IMR-90 (cell line): Measurements from ENCODE around the gene TTC21A. TPM values are rescaled to one million over a fixed set of nuclear protein-coding genes. Genes with fewer than 3 reads are reported as not detected.

Experiments
- ATAC-seq: fragments of 200-7000 bp; cut with Tn5 transposase; 2 replicates; pipeline ENCODE4 v1.9.1; 2020; ENCODE audit warnings: low read depth, mild to moderate bottlenecking, moderate library complexity
- BruUV-seq: library from RNA; stranded (reverse); fragments of 400-500 nt; replicated peaks from 2 replicates; lab custom pipeline; 2021; lab: Mats Ljungman, UMichigan
- CTCF ChIA-PET: fragments of 300-600 bp; formaldehyde crosslinking; extraction: SDS; loops from one replicate; lab custom pipeline; 2021; ENCODE audit warnings: antibody characterized with exemption; lab: Yijun Ruan, JAX
- POLR2A ChIA-PET: fragments of 300-600 bp; sonication (Branson Sonifier 250); formaldehyde crosslinking; loops from one replicate; lab custom pipeline; 2022; ENCODE audit warnings: antibody characterized with exemption; ENCODE audit not compliant: unreplicated experiment; lab: Charles Lee
- DNase-seq: peaks from one replicate; pipeline ENCODE4 v3.0.0; 2013
- H2AFZ ChIP-seq: replicated peaks from 2 replicates; pipeline ENCODE3; 2013; ENCODE audit warnings: low read length, mild to moderate bottlenecking; ENCODE audit not compliant: poor library complexity
- H2AK5ac ChIP-seq: 2 replicates; pipeline ENCODE4 v1.6.1; 2013; ENCODE audit warnings: low read depth, low read length, inconsistent platforms
- H2AK9ac ChIP-seq: replicated peaks from 2 replicates; pipeline ENCODE3; 2013; ENCODE audit warnings: mild to moderate bottlenecking, low read depth, low read length, moderate library complexity; ENCODE audit not compliant: poor library complexity
- H2BK120ac ChIP-seq: 2 replicates; pipeline ENCODE4 v1.6.1; 2013; ENCODE audit warnings: low read depth, low read length, inconsistent platforms
- H2BK15ac ChIP-seq: 3 replicates; pipeline ENCODE4 v1.6.1; 2013; ENCODE audit warnings: low read depth, low read length, inconsistent platforms
- H2BK20ac ChIP-seq: 2 replicates; pipeline ENCODE4 v1.6.1; 2013; ENCODE audit warnings: low read depth, mild to moderate bottlenecking, inconsistent platforms, low read length, moderate library complexity
- H2BK5ac ChIP-seq: 2 replicates; pipeline ENCODE4 v1.6.1; 2013; ENCODE audit warnings: mild to moderate bottlenecking, low read depth, low read length, inconsistent platforms; ENCODE audit not compliant: poor library complexity, severe bottlenecking
- H3K14ac ChIP-seq: replicated peaks from 2 replicates; pipeline ENCODE4 v1.6.1; 2013; ENCODE audit warnings: low read depth, low read length, inconsistent platforms
- H3K18ac ChIP-seq: 2 replicates; pipeline ENCODE4 v1.6.1; 2013; ENCODE audit warnings: low read depth, low read length, control low read depth
- H3K23ac ChIP-seq: 2 replicates; pipeline ENCODE4 v1.6.1; 2013; ENCODE audit warnings: low read depth, low read length, inconsistent platforms
- H3K27ac ChIP-seq: 2 replicates; pipeline ENCODE4 v1.5.1; 2013; ENCODE audit warnings: mild to moderate bottlenecking, control low read depth, low read length; ENCODE audit not compliant: insufficient read depth
- H3K27me3 ChIP-seq: 2 replicates; pipeline ENCODE4 v1.6.1; 2013; ENCODE audit warnings: low read length; ENCODE audit not compliant: control insufficient read depth, insufficient read depth
- H3K36me3 ChIP-seq: 2 replicates; pipeline ENCODE4 v1.6.1; 2013; ENCODE audit warnings: low read length, mixed read lengths; ENCODE audit not compliant: control insufficient read depth, insufficient read depth
- H3K4ac ChIP-seq: 2 replicates; pipeline ENCODE4 v1.6.1; 2013; ENCODE audit warnings: low read depth, low read length, inconsistent platforms
- H3K4me1 ChIP-seq: 2 replicates; pipeline ENCODE4 v1.6.1; 2013; ENCODE audit warnings: low read length, mixed read lengths; ENCODE audit not compliant: control insufficient read depth, insufficient read depth
- H3K4me2 ChIP-seq: 2 replicates; pipeline ENCODE4 v1.6.1; 2013; ENCODE audit warnings: low read depth, mild to moderate bottlenecking, control low read depth, low read length, moderate library complexity
- H3K4me3 ChIP-seq: 2 replicates; pipeline ENCODE4 v1.5.1; 2013; ENCODE audit warnings: low read depth, mild to moderate bottlenecking, control low read depth, low read length, moderate library complexity; ENCODE audit not compliant: insufficient read depth
- H3K56ac ChIP-seq: 2 replicates; pipeline ENCODE4 v1.6.1; 2013; ENCODE audit warnings: low read length, inconsistent platforms; ENCODE audit not compliant: insufficient read depth; ENCODE audit errors: extremely low read depth
- H3K79me1 ChIP-seq, 2 experiments: 2 replicates each; pipeline ENCODE4 v1.6.1; 2013; ENCODE audit warnings: low read length in 2 of 2, inconsistent platforms in 1 of 2, low read depth in 1 of 2
- H3K9ac ChIP-seq: 2 replicates; pipeline ENCODE4 v1.6.1; 2013; ENCODE audit warnings: low read depth, low read length, control low read depth
- H3K9me1 ChIP-seq: 2 replicates; pipeline ENCODE4 v1.6.1; 2013; ENCODE audit warnings: low read length, inconsistent platforms; ENCODE audit not compliant: insufficient read depth
- H3K9me3 ChIP-seq: 2 replicates; pipeline ENCODE4 v1.6.1; 2013; ENCODE audit warnings: low read length; ENCODE audit not compliant: control insufficient read depth, insufficient read depth
- H4K20me1 ChIP-seq: 2 replicates; pipeline ENCODE4 v1.6.1; 2013; ENCODE audit warnings: low read length, inconsistent platforms; ENCODE audit not compliant: insufficient read depth
- H4K5ac ChIP-seq: 2 replicates; pipeline ENCODE4 v1.6.1; 2013; ENCODE audit warnings: mild to moderate bottlenecking, low read depth, low read length, control low read depth
- H4K8ac ChIP-seq, 2 experiments: 2 replicates each; pipeline ENCODE4 v1.6.1; 2013; ENCODE audit warnings: low read depth in 2 of 2, low read length in 2 of 2, control low read depth in 1 of 2, inconsistent platforms in 1 of 2
- H4K91ac ChIP-seq: 2 replicates; pipeline ENCODE4 v1.6.1; 2013; ENCODE audit warnings: low read depth, low read length, inconsistent platforms; ENCODE audit not compliant: insufficient read depth
- BHLHE40 ChIP-seq: fragments of 150-350 bp; IDR thresholded peaks from 2 replicates; pipeline ENCODE4 v1.6.1; 2016; ENCODE audit warnings: mild to moderate bottlenecking, low read depth, low read length
- CEBPB ChIP-seq: IDR thresholded peaks from 2 replicates; pipeline ENCODE4 v1.6.1; 2012; ENCODE audit warnings: low read depth, low read length, improper control_type of control experiment
- CHD1 ChIP-seq: IDR thresholded peaks from 2 replicates; pipeline ENCODE4 v1.6.1; 2012; ENCODE audit warnings: low read depth, low read length, improper control_type of control experiment
- ELK1 ChIP-seq: fragments of 150-350 bp; IDR thresholded peaks from 2 replicates; pipeline ENCODE4 v1.6.1; 2016; ENCODE audit warnings: low read depth, mild to moderate bottlenecking, low read length, moderate library complexity, borderline replicate concordance
- FOS ChIP-seq: fragments of 150-350 bp; IDR thresholded peaks from 2 replicates; pipeline ENCODE4 v1.6.1; 2016; ENCODE audit warnings: low read depth, low read length
- MAFK ChIP-seq: IDR thresholded peaks from 2 replicates; pipeline ENCODE4 v1.6.1; 2012; ENCODE audit warnings: low read depth, low read length, improper control_type of control experiment
- MAZ ChIP-seq: IDR thresholded peaks from 2 replicates; pipeline ENCODE4 v1.6.1; 2012; ENCODE audit warnings: low read depth, mild to moderate bottlenecking, low read length, improper control_type of control experiment, moderate library complexity, borderline replicate concordance
- MXI1 ChIP-seq: IDR thresholded peaks from 2 replicates; pipeline ENCODE4 v1.6.1; 2012; ENCODE audit warnings: low read depth, mild to moderate bottlenecking, low read length, moderate library complexity, borderline replicate concordance
- NFE2L2 ChIP-seq: fragments of 150-350 bp; IDR thresholded peaks from 2 replicates; pipeline ENCODE4 v1.6.1; 2016; ENCODE audit warnings: low read depth, mild to moderate bottlenecking, low read length
- POLR2A ChIP-seq: IDR thresholded peaks from 2 replicates; pipeline ENCODE4 v1.6.1; 2012; ENCODE audit warnings: mild to moderate bottlenecking, low read depth, low read length
- RAD21 ChIP-seq: IDR thresholded peaks from 2 replicates; pipeline ENCODE4 v1.6.1; 2012; ENCODE audit warnings: low read length, improper control_type of control experiment
- RCOR1 ChIP-seq: IDR thresholded peaks from 2 replicates; pipeline ENCODE4 v1.6.1; 2012; ENCODE audit warnings: mild to moderate bottlenecking, low read length, improper control_type of control experiment; ENCODE audit not compliant: insufficient replicate concordance
- RFX5 ChIP-seq: IDR thresholded peaks from 2 replicates; pipeline ENCODE4 v1.8.0; 2012; ENCODE audit warnings: low read depth, mild to moderate bottlenecking, low read length, moderate library complexity
- SMC3 ChIP-seq: fragments of 150-350 bp; IDR thresholded peaks from 2 replicates; pipeline ENCODE4 v1.6.1; 2016; ENCODE audit warnings: low read depth, mild to moderate bottlenecking, antibody characterized with exemption, low read length, moderate library complexity
- WGBS, 2 experiments: methylation state at CpG; one replicate each; pipeline versions ENCODE4 v1.1.5 to v1.1.7; 2013; ENCODE audit warnings: missing lambda C conversion rate in 2 of 2; ENCODE audit not compliant: insufficient read length in 1 of 2; ENCODE audit errors: extremely low coverage in 2 of 2; 5-methylcytosine and 5-hydroxymethylcytosine counted together
- dilution Hi-C: fragments of 300-500 bp; cut with HindIII; formaldehyde crosslinking; loops from one replicate; pipeline ENCODE4 v1.14.3; 2018; ENCODE audit warnings: low sequenced_read_pairs; ENCODE audit not compliant: unreplicated experiment
- in situ Hi-C: fragments of 300-500 bp; cut with MboI; formaldehyde crosslinking; loops from 3 replicates; pipeline ENCODE4 v1.14.3; 2019; ENCODE audit warnings: low sequenced_read_pairs, inconsistent platforms, mixed read lengths
- intact Hi-C: fragments of 100-400 bp; cut with micrococcal nuclease; formaldehyde crosslinking; loops from 2 replicates; pipeline ENCODE4 v1.10.0; 2022
- polyA plus RNA-seq, 3 experiments: library from polyadenylated mRNA; depleted of rRNA; stranded (reverse); fragments of >200 nt; gene quantifications; 2 replicates each; pipeline ENCODE4 v1.2.3, GENCODE V29; 2012; ENCODE audit warnings: low replicate concordance in 1 of 3
- total RNA-seq: library from RNA; depleted of rRNA; stranded (reverse); fragments of >200 nt; gene quantifications from 2 replicates; pipeline ENCODE4 v1.2.3, GENCODE V29; 2012
- TF ChIP-seq, protein P1 (sequence below): conservative IDR thresholded peaks from 2 replicates; pipeline ENCODE4 v1.5.1; 2012; ENCODE audit warnings: mild to moderate bottlenecking, low read depth, low read length, improper control_type of control experiment
- TF ChIP-seq, protein P2 (sequence below): fragments of 150-350 bp; IDR thresholded peaks from 2 replicates; pipeline ENCODE4 v1.6.1; 2017; ENCODE audit warnings: mild to moderate bottlenecking, antibody characterized with exemption, low read length, low read depth

Gene TTC21A
- total and polyA plus RNA-seq, 2 of the 4 experiments (the other 2 are of a cell fraction), result 0.90 to 1.8 TPM

DNA sequence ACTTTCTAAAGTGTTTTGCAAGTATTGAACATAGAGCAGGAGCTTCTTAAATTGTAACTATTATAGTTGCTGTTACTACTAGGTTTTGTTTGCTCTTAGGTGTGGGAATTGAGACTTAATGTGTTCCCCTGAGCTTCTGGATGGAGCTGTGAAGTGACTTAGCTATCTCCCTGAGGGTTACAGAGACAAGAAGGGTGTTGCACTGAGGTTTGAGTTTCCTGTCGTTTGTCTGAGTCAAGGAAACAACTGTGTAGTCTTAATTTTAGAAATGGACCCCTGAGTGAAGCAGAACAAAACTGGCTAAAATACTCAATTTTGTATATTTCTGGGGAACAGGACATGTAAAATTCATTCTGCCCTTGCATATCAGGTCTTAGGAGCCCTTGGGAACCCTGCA, 20.4 kb downstream of the TTC21A start:
- ChIA-PET POLR2A (no interaction called here), CTCF (interaction anchor here (0.6 to 4.4 kb wide), 3 partner anchors 8 to 164 kb away, joined by 3 to 41 read pairs (median 4); no protein-coding TSS in a partner anchor)
- in situ Hi-C loops (loop anchor here (5.0 kb wide), 1 partner anchor 159 kb away; no protein-coding TSS in a partner anchor), intact Hi-C loops (loop anchor here (2.0 kb wide), 1 partner anchor 61 kb away; no protein-coding TSS in a partner anchor), dilution Hi-C loops (no loop called here)
- Histone ChIP-seq H3K4me3 (no peak overlapping the region), H3K56ac (no peak overlapping the region), H3K9ac (no peak overlapping the region), H2BK20ac (no peak overlapping the region), H2BK5ac (no peak overlapping the region), H4K20me1 (no peaks in the 10 kb centered on the region), H2AK9ac (no peak overlapping the region), H3K23ac (no peak overlapping the region), H3K9me3 (no peaks in the 10 kb centered on the region), H2AK5ac (no peak overlapping the region), H2BK120ac (no peak overlapping the region), H3K79me1 (no peaks in the 10 kb centered on the region), H2AFZ (no peak overlapping the region), H3K27me3 (no peaks in the 10 kb centered on the region), H3K4ac (no peak overlapping the region), H3K18ac (no peak overlapping the region), H4K91ac (no peak overlapping the region), H3K27ac (no peak overlapping the region), H3K14ac (no peak overlapping the region), H4K5ac (no peak overlapping the region), H4K8ac (no peak overlapping the region), H3K4me2 (no peak overlapping the region), H3K4me1 (peaks cover 5% of the 10 kb centered on the region), H3K36me3 (no peaks in the 10 kb centered on the region), H3K9me1 (peaks cover 8% of the 10 kb centered on the region), H2BK15ac (no peak overlapping the region)
- WGBS, 2 experiments, result 50% methylated on average over 1 of the region's 1 CpG; no CpG with 5 or more reads in 1 of the 2 experiments
- ATAC-seq, result no peak
- no TSS peak for BruUV-seq
- TF ChIP-seq CEBPB (no peak), RFX5 (no peak), MAZ (no peak), MAFK (no peak), POLR2A (no peak), RCOR1 (no peak), NFE2L2 (no peak), CHD1 (no peak), SMC3 (no peak), RAD21 (no peak), FOS (no peak), MXI1 (no peak), BHLHE40 (no peak), ELK1 (no peak)
- TF ChIP-seq, protein P1, sequence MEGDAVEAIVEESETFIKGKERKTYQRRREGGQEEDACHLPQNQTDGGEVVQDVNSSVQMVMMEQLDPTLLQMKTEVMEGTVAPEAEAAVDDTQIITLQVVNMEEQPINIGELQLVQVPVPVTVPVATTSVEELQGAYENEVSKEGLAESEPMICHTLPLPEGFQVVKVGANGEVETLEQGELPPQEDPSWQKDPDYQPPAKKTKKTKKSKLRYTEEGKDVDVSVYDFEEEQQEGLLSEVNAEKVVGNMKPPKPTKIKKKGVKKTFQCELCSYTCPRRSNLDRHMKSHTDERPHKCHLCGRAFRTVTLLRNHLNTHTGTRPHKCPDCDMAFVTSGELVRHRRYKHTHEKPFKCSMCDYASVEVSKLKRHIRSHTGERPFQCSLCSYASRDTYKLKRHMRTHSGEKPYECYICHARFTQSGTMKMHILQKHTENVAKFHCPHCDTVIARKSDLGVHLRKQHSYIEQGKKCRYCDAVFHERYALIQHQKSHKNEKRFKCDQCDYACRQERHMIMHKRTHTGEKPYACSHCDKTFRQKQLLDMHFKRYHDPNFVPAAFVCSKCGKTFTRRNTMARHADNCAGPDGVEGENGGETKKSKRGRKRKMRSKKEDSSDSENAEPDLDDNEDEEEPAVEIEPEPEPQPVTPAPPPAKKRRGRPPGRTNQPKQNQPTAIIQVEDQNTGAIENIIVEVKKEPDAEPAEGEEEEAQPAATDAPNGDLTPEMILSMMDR, result no peak
- TF ChIP-seq, protein P2, sequence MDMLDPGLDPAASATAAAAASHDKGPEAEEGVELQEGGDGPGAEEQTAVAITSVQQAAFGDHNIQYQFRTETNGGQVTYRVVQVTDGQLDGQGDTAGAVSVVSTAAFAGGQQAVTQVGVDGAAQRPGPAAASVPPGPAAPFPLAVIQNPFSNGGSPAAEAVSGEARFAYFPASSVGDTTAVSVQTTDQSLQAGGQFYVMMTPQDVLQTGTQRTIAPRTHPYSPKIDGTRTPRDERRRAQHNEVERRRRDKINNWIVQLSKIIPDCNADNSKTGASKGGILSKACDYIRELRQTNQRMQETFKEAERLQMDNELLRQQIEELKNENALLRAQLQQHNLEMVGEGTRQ, result no peak
- DNase-seq, result no peak
